Measurements from ENCODE around the gene RGL1.

DNA sequence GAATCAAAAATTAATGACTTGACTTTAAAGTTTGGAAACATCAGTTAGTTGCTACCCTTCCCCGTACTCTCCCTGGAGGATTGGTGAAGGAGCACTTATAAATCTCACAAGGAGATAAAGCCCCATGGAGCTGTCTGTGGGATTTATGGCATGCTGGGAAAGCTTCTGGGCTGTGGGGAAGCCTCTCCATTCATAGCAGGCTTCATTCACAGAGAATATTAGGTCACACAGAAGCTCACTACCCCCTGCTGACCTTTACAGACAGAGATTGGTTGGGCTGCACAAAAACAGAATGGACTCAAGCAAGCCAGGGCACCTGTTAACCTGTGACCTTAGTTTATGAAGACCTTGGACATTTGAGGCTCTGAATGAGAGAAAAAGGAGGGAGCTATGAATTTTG lies 32.1 kb downstream of the RGL1 start:
- no peak for TF ChIP-seq KLF16 (tag by site-specific recombination; IDR thresholded peaks at IDR 0.05)
- TF ChIP-seq, protein P1, sequence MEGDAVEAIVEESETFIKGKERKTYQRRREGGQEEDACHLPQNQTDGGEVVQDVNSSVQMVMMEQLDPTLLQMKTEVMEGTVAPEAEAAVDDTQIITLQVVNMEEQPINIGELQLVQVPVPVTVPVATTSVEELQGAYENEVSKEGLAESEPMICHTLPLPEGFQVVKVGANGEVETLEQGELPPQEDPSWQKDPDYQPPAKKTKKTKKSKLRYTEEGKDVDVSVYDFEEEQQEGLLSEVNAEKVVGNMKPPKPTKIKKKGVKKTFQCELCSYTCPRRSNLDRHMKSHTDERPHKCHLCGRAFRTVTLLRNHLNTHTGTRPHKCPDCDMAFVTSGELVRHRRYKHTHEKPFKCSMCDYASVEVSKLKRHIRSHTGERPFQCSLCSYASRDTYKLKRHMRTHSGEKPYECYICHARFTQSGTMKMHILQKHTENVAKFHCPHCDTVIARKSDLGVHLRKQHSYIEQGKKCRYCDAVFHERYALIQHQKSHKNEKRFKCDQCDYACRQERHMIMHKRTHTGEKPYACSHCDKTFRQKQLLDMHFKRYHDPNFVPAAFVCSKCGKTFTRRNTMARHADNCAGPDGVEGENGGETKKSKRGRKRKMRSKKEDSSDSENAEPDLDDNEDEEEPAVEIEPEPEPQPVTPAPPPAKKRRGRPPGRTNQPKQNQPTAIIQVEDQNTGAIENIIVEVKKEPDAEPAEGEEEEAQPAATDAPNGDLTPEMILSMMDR (tag by site-specific recombination; IDR thresholded peaks at IDR 0.05), result no peak
- no peak for TF ChIP-seq ZNF280D (tag by site-specific recombination; IDR thresholded peaks at IDR 0.05)
- no peak for TF ChIP-seq ZNF354C (tag by site-specific recombination; IDR thresholded peaks at IDR 0.05; ENCODE audit: borderline replicate concordance, low read depth)
- TF ChIP-seq ZNF274 (IDR thresholded peaks at IDR 0.05; ENCODE audit: low read length), result no peak
- TF ChIP-seq ZNF274 (tag by site-specific recombination; IDR thresholded peaks at IDR 0.05; ENCODE audit: borderline replicate concordance), result no peak
- TF ChIP-seq ZNF621 (tag by site-specific recombination; IDR thresholded peaks at IDR 0.05), result no peak
- no peak for TF ChIP-seq ZNF747 (tag by site-specific recombination; IDR thresholded peaks at IDR 0.05)
- TF ChIP-seq ZNF398 (tag by site-specific recombination; IDR thresholded peaks at IDR 0.05), result no peak
- no peak for TF ChIP-seq AEBP2 (tag by site-specific recombination; IDR thresholded peaks at IDR 0.05; ENCODE audit: borderline replicate concordance)
